ENCODE results near the gene TSHZ3. TPM values are rescaled to one million over a fixed set of nuclear protein-coding genes. Genes with fewer than 3 reads are reported as not detected.
A peak's percentile ranks its signal among the peaks of the same experiment; 100 is the strongest.

TSHZ3 gene
- total RNA-seq, 2 donors from 2014 or later = 1.3 to 5.1 TPM

DNA sequence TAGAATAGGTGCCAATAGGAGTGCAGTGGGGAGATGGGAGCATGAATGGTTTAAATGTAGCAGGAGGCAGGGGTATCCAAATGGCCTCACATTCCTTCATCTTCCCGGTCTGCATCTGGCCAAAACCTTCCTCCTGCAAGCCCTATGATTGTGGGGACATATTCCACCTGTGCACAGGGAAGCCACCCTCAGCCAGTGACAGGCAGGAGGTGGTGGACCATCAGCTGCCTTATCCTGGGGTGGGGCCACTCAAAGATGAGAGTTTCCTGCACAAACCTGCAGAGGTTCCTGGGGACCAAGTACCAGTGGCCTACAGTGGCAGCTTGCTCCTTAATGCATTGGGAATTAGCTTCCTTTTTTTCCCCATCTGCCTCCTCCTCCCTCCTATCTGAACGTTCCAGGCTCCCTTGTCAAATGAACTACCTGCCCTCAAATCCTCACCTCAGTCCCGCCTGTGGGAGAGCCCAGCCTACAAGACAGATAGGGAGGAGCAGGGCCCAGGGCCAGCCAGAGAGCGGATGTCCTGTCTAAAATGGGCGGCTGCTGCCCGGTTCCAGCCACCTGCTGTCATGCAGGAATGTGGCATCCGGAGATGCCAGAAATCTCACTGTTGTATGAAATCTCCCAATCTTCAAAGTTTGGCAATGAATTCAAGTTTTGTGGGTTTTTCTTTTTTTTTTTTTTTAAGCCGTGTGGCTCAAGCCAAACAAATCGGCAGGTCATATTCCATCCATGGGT lies 85.0 kb downstream of the TSHZ3 start:
- Histone ChIP-seq H3K4me1 (no peaks in the 10 kb centered on the region), H3K9me3 (no peaks in the 10 kb centered on the region), H3K36me3 (no peaks in the 10 kb centered on the region), H3K27ac (no peak overlapping the region), H3K4me3 (no peak overlapping the region), H3K9ac (ENCODE audit: low read depth in 2 of 2, low read length in 2 of 2) (no peak overlapping the region), H3K27me3 (no peaks in the 10 kb centered on the region)
- no peak for TF ChIP-seq CTCF (IDR thresholded peaks at IDR 0.05)
- intact Hi-C loops (cut with DNase I) = no loop called here
- DNase-seq = no peak

- no peak for DNase-seq
- Histone ChIP-seq H3K4me3 (no peak overlapping the region), H3K27ac (no peak overlapping the region), H3K36me3 (no peaks in the 10 kb centered on the region), H3K9ac (ENCODE audit: low read depth in 2 of 2, low read length in 2 of 2) (no peak overlapping the region), H3K4me1 (no peaks in the 10 kb centered on the region), H3K27me3 (no peaks in the 10 kb centered on the region), H3K9me3 (no peaks in the 10 kb centered on the region)
- intact Hi-C loops (cut with DNase I) = no loop called here
- no peak for TF ChIP-seq CTCF (IDR thresholded peaks at IDR 0.05)
These were observed 85.9 kb downstream of the TSHZ3 start for GRCh38 chr19:31263328-31263727.

DNA sequence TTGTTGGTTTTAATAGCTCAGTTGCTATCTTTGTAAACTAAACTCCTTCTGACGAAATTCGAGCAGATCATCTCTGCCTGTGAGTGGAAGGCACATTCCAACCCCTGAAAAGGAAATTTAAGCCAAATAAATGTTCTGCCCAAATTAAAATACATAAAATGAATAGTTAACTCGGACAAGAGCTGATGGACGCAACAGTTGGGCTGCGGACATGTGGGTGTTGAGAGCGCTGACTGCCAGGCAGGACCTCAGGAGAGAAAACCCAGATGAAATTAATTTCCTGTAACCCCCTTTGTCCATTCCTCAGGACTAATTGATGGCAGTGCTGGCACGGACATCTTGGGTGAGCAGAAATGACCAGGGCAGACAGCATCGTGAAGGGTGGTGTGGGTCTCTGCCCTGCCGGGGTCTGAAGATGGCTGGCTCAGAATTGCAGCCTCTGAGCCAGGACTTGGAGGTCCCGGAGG lies 86.5 kb downstream of the TSHZ3 start:
- no peaks in the 10 kb centered on the region for H3K27me3 ChIP-seq
- H3K4me1 ChIP-seq = no peaks in the 10 kb centered on the region
- H3K4me3 ChIP-seq = no peak overlapping the region
- intact Hi-C loops (cut with DNase I) = no loop called here
- no peaks in the 10 kb centered on the region for H3K9me3 ChIP-seq
- DNase-seq = no peak
- H3K9ac ChIP-seq (ENCODE audit: low read depth in 2 of 2, low read length in 2 of 2) = no peak overlapping the region
- H3K36me3 ChIP-seq = no peaks in the 10 kb centered on the region
- H3K27ac ChIP-seq = no peak overlapping the region
- TF ChIP-seq CTCF (IDR thresholded peaks at IDR 0.05) = no peak

- Histone ChIP-seq H3K9ac (ENCODE audit: low read depth in 2 of 2, low read length in 2 of 2) (no peak overlapping the region), H3K4me3 (no peak overlapping the region), H3K27ac (no peak overlapping the region), H3K9me3 (no peaks in the 10 kb centered on the region), H3K36me3 (no peaks in the 10 kb centered on the region), H3K4me1 (no peaks in the 10 kb centered on the region), H3K27me3 (no peaks in the 10 kb centered on the region)
- peak; percentile 9 for DNase-seq
- no peak for TF ChIP-seq CTCF (IDR thresholded peaks at IDR 0.05)
- intact Hi-C loops (cut with DNase I) = no loop called here
These were observed 87.5 kb downstream of the TSHZ3 start for GRCh38 chr19:31261603-31262212.

- H3K36me3 ChIP-seq = no peaks in the 10 kb centered on the region
- DNase-seq = peak; percentile 10
- no peak overlapping the region for H3K9ac ChIP-seq (ENCODE audit: low read depth in 2 of 2, low read length in 2 of 2)
- H3K4me3 ChIP-seq = no peak overlapping the region
- intact Hi-C loops (cut with DNase I) = no loop called here
- H3K4me1 ChIP-seq = no peaks in the 10 kb centered on the region
- no peaks in the 10 kb centered on the region for H3K27me3 ChIP-seq
- TF ChIP-seq CTCF (IDR thresholded peaks at IDR 0.05) = no peak
- H3K27ac ChIP-seq = no peak overlapping the region
- no peaks in the 10 kb centered on the region for H3K9me3 ChIP-seq
These were observed 88.1 kb downstream of the TSHZ3 start for GRCh38 chr19:31261019-31261602.
